Measurements from ENCODE around the gene CLCN7.
"Not testable (repeated sequence)": the region's sequence is repeated elsewhere in the genome, so short reads cannot be mapped to it uniquely, and the experiment has no call there.

DNA sequence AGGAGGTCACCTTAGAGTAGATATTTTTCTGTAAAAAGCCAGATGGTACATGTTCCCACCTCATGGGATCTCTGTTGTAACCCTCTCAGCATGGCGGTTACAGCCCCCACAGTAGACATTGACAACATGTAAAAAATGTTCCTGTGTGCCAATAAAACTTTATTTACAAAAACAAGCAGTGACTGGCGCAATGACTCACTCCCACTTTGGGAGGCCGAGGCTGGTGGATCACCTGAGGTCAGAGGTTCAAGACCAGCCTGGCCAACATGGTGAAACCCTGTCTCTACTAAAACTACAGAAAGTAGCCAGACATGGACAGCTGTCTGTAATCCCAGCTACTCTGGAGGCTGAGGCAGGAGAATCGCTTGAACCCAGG is 35.1 kb downstream of the CLCN7 start:
- not testable (repeated sequence) for TF ChIP-seq MAFK, POLR2A, SMC3, BHLHE40 (IDR thresholded peaks at IDR 0.05; ENCODE audit: low read depth, low read length)
- TF ChIP-seq, protein P1, sequence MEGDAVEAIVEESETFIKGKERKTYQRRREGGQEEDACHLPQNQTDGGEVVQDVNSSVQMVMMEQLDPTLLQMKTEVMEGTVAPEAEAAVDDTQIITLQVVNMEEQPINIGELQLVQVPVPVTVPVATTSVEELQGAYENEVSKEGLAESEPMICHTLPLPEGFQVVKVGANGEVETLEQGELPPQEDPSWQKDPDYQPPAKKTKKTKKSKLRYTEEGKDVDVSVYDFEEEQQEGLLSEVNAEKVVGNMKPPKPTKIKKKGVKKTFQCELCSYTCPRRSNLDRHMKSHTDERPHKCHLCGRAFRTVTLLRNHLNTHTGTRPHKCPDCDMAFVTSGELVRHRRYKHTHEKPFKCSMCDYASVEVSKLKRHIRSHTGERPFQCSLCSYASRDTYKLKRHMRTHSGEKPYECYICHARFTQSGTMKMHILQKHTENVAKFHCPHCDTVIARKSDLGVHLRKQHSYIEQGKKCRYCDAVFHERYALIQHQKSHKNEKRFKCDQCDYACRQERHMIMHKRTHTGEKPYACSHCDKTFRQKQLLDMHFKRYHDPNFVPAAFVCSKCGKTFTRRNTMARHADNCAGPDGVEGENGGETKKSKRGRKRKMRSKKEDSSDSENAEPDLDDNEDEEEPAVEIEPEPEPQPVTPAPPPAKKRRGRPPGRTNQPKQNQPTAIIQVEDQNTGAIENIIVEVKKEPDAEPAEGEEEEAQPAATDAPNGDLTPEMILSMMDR (conservative IDR thresholded peaks at IDR 0.05; ENCODE audit: low read depth, low read length) = not testable (repeated sequence)

All from IMR-90 (cell line).